MCF 10A (cell line): Measurements from ENCODE around the gene KLF13. TPM values are rescaled to one million over a fixed set of nuclear protein-coding genes. Genes with fewer than 3 reads are reported as not detected.

ENCODE experiments used
- BruUV-seq: library from RNA; stranded (reverse); fragments of 400-500 nt; replicated peaks from 2 replicates; lab custom pipeline; 2021; lab: Mats Ljungman, UMichigan
- CTCF ChIA-PET: fragments of 300-600 bp; sonication (Branson Sonifier 250); formaldehyde crosslinking; extraction: SDS; loops from one replicate; lab custom pipeline; 2021; ENCODE audit warnings: antibody characterized with exemption, inconsistent platforms; lab: Yijun Ruan, JAX
- POLR2A ChIA-PET: fragments of 300-600, 350-650 bp; sonication (Branson Sonifier 250); formaldehyde crosslinking; extraction: SDS; loops from one replicate; lab custom pipeline; 2020; ENCODE audit warnings: antibody characterized with exemption, inconsistent platforms; lab: Yijun Ruan, JAX
- DNase-seq: peaks from one replicate; pipeline ENCODE4 v3.0.0-alpha.2; 2018; ENCODE audit not compliant: unreplicated experiment
- H3K27ac Mint-ChIP-seq: one replicate; pipeline ENCODE4 v1.8.0; 2022; ENCODE audit warnings: mild to moderate bottlenecking, low read depth, mixed read lengths; ENCODE audit not compliant: unreplicated experiment
- H3K27me3 Mint-ChIP-seq: one replicate; pipeline ENCODE4 v1.8.0; 2022; ENCODE audit warnings: mixed read lengths; ENCODE audit not compliant: insufficient read depth, unreplicated experiment
- H3K36me3 Mint-ChIP-seq: one replicate; pipeline ENCODE4 v1.8.0; 2022; ENCODE audit warnings: mild to moderate bottlenecking, moderate library complexity, mixed read lengths; ENCODE audit not compliant: insufficient read depth, unreplicated experiment
- H3K4me1 Mint-ChIP-seq: one replicate; pipeline ENCODE4 v1.8.0; 2022; ENCODE audit warnings: mixed read lengths; ENCODE audit not compliant: insufficient read depth, unreplicated experiment
- H3K4me3 Mint-ChIP-seq: one replicate; pipeline ENCODE4 v1.8.0; 2022; ENCODE audit warnings: mild to moderate bottlenecking, moderate library complexity, mixed read lengths; ENCODE audit not compliant: unreplicated experiment
- H3K9me3 Mint-ChIP-seq: one replicate; pipeline ENCODE4 v1.8.0; 2022; ENCODE audit warnings: mixed read lengths; ENCODE audit not compliant: unreplicated experiment
- CTCF ChIP-seq: fragments of 200-600 bp; IDR thresholded peaks from one replicate; pipeline ENCODE4 v1.8.0; 2022; ENCODE audit warnings: antibody characterized with exemption, mild to moderate bottlenecking; ENCODE audit not compliant: unreplicated experiment
- intact Hi-C: fragments of 100-400 bp; cut with micrococcal nuclease; formaldehyde crosslinking; loops from 2 replicates; pipeline ENCODE4 v1.14.1; 2022
- total RNA-seq: library from RNA; stranded (reverse); gene quantifications from 2 replicates; pipeline ENCODE4 v1.2.3, GENCODE V29; 2022

Gene KLF13
- total RNA-seq, 1 experiment from 2014 or later, result 83.1 TPM

GRCh38 chr15:31280831-31281216, 45.8 kb upstream of the KLF13 start:
- no peaks in the 10 kb centered on the region for H3K36me3 Mint-ChIP-seq
- no peaks in the 10 kb centered on the region for H3K9me3 Mint-ChIP-seq
- TF ChIP-seq CTCF, result no peak
- no peak overlapping the region for H3K27ac Mint-ChIP-seq
- ChIA-PET CTCF (no interaction called here), POLR2A (interaction anchor here (0.6 kb wide), 1 partner anchor 83 kb away, joined by 4 read pairs; no protein-coding TSS in a partner anchor)
- no TSS peak for BruUV-seq
- H3K27me3 Mint-ChIP-seq, result no peaks in the 10 kb centered on the region
- no peak for DNase-seq
- intact Hi-C loops, result no loop called here
- no peak overlapping the region for H3K4me3 Mint-ChIP-seq
- peaks cover 15% of the 10 kb centered on the region for H3K4me1 Mint-ChIP-seq

GRCh38 chr15:31283043-31283442, 43.6 kb upstream of the KLF13 start:
- peaks cover 7% of the 10 kb centered on the region for H3K9me3 Mint-ChIP-seq
- TF ChIP-seq CTCF, result no peak
- no peaks in the 10 kb centered on the region for H3K36me3 Mint-ChIP-seq
- BruUV-seq, result no TSS peak
- H3K27ac Mint-ChIP-seq, result no peak overlapping the region
- POLR2A ChIA-PET, result interaction anchor here (0.6 kb wide), 1 partner anchor 182 kb away, joined by 3 read pairs; no protein-coding TSS in a partner anchor
- H3K4me3 Mint-ChIP-seq, result no peak overlapping the region
- CTCF ChIA-PET, result interaction anchor here (0.7 kb wide), 1 partner anchor 198 kb away, joined by 3 read pairs; no protein-coding TSS in a partner anchor
- H3K4me1 Mint-ChIP-seq, result peaks cover 15% of the 10 kb centered on the region
- intact Hi-C loops, result no loop called here
- H3K27me3 Mint-ChIP-seq, result no peaks in the 10 kb centered on the region
- no peak for DNase-seq

- ChIA-PET POLR2A (interaction anchor here (1.1 kb wide), 1 partner anchor 10 kb away, joined by 3 read pairs; no protein-coding TSS in a partner anchor), CTCF (no interaction called here)
- Mint-ChIP-seq H3K27me3 (peaks cover 2% of the 10 kb centered on the region), H3K4me3 (no peak overlapping the region), H3K4me1 (peaks cover under 1% of the 10 kb centered on the region), H3K9me3 (peaks cover 7% of the 10 kb centered on the region), H3K36me3 (no peaks in the 10 kb centered on the region), H3K27ac (no peak overlapping the region)
- no peak for TF ChIP-seq CTCF
- intact Hi-C loops, result no loop called here
- DNase-seq, result no peak
- BruUV-seq, result no TSS peak
Observed at GRCh38 chr15:31285772-31286261, 40.8 kb upstream of the KLF13 start.

- CTCF ChIA-PET, result no interaction called here
- H3K27me3 Mint-ChIP-seq, result peaks cover 30% of the 10 kb centered on the region
- intact Hi-C loops, result no loop called here
- no peak overlapping the region for H3K27ac Mint-ChIP-seq
- peaks cover 7% of the 10 kb centered on the region for H3K9me3 Mint-ChIP-seq
- BruUV-seq, result no TSS peak
- DNase-seq, result no peak
- no peak overlapping the region for H3K4me3 Mint-ChIP-seq
- TF ChIP-seq CTCF, result no peak
- H3K36me3 Mint-ChIP-seq, result peaks cover 6% of the 10 kb centered on the region
- H3K4me1 Mint-ChIP-seq, result no peaks in the 10 kb centered on the region
- POLR2A ChIA-PET, result interaction anchor here (1.4 kb wide), 1 partner anchor 27 kb away, joined by 4 read pairs; no protein-coding TSS in a partner anchor
Observed at GRCh38 chr15:31291048-31291578, 35.5 kb upstream of the KLF13 start.
